Measurements from ENCODE around the gene SDF4.
"Not testable (repeated sequence)": the region's sequence is repeated elsewhere in the genome, so short reads cannot be mapped to it uniquely, and the experiment has no call there.

Gene SDF4

GRCh38 chr1:1197188-1197500 is 34.7 kb downstream of the SDF4 start:
- Histone ChIP-seq H3K27me3 (ENCODE audit: low read length) (no peaks in the 10 kb centered on the region), H4K20me1 (ENCODE audit: low read depth, low read length) (no peaks in the 10 kb centered on the region), H3K4me2 (ENCODE audit: low read depth, low read length, poor library complexity, severe bottlenecking) (no peak overlapping the region), H3K9me2 (replicated peaks; ENCODE audit: insufficient read depth, low read length) (no peaks in the 10 kb centered on the region), H3K4me3 (ENCODE audit: insufficient read depth, low read length, poor library complexity, severe bottlenecking) (no peak overlapping the region), H3K9me3 (ENCODE audit: insufficient read depth, low read length) (no peaks in the 10 kb centered on the region), H3K79me2 (ENCODE audit: insufficient read depth, low read length) (no peaks in the 10 kb centered on the region), H3K36me3 (ENCODE audit: low read length) (no peaks in the 10 kb centered on the region), H3F3A (ENCODE audit: insufficient read depth) (no peaks in the 10 kb centered on the region), H3K27ac (ENCODE audit: low read depth, low read length) (no peak overlapping the region), H3K9ac (ENCODE audit: low read length) (no peak overlapping the region), H2AFZ (ENCODE audit: low read depth, low read length, severe bottlenecking) (no peak overlapping the region)
- TF ChIP-seq EZH2phosphoT487 (conservative IDR thresholded peaks at IDR 0.05; ENCODE audit: low read length) (no peak), CTCF (IDR thresholded peaks at IDR 0.05; ENCODE audit: insufficient read depth, low read length, poor library complexity, severe bottlenecking) (no peak)

GRCh38 chr1:1196431-1197187 is 35.2 kb downstream of the SDF4 start:
- Histone ChIP-seq H3K4me2 (ENCODE audit: low read depth, low read length, poor library complexity, severe bottlenecking) (no peak overlapping the region), H3K27ac (ENCODE audit: low read depth, low read length) (no peak overlapping the region), H3K79me2 (ENCODE audit: insufficient read depth, low read length) (no peaks in the 10 kb centered on the region), H3F3A (ENCODE audit: insufficient read depth) (no peaks in the 10 kb centered on the region), H3K27me3 (ENCODE audit: low read length) (no peaks in the 10 kb centered on the region), H3K36me3 (ENCODE audit: low read length) (no peaks in the 10 kb centered on the region), H3K9me3 (ENCODE audit: insufficient read depth, low read length) (no peaks in the 10 kb centered on the region), H3K9ac (ENCODE audit: low read length) (no peak overlapping the region), H2AFZ (ENCODE audit: low read depth, low read length, severe bottlenecking) (no peak overlapping the region), H3K4me3 (ENCODE audit: insufficient read depth, low read length, poor library complexity, severe bottlenecking) (no peak overlapping the region), H3K9me2 (replicated peaks; ENCODE audit: insufficient read depth, low read length) (no peaks in the 10 kb centered on the region), H4K20me1 (ENCODE audit: low read depth, low read length) (no peaks in the 10 kb centered on the region)
- no peak for TF ChIP-seq EZH2phosphoT487 (conservative IDR thresholded peaks at IDR 0.05; ENCODE audit: low read length)
- no peak for TF ChIP-seq CTCF (IDR thresholded peaks at IDR 0.05; ENCODE audit: insufficient read depth, low read length, poor library complexity, severe bottlenecking)

- not testable (repeated sequence) for H3K9me2 ChIP-seq (replicated peaks; ENCODE audit: insufficient read depth, low read length); H2AFZ ChIP-seq (ENCODE audit: low read depth, low read length, severe bottlenecking); H3K27ac ChIP-seq (ENCODE audit: low read depth, low read length); H3K36me3 ChIP-seq (ENCODE audit: low read length); H3F3A ChIP-seq (ENCODE audit: insufficient read depth); H3K27me3 ChIP-seq (ENCODE audit: low read length); H3K9me3 ChIP-seq (ENCODE audit: insufficient read depth, low read length); H3K4me2 ChIP-seq (ENCODE audit: low read depth, low read length, poor library complexity, severe bottlenecking); H3K79me2 ChIP-seq (ENCODE audit: insufficient read depth, low read length); H4K20me1 ChIP-seq (ENCODE audit: low read depth, low read length); H3K4me3 ChIP-seq (ENCODE audit: insufficient read depth, low read length, poor library complexity, severe bottlenecking); H3K9ac ChIP-seq (ENCODE audit: low read length)
Measured at GRCh38 chr1:1195726-1196125, 36.1 kb downstream of the SDF4 start.

- no peak overlapping the region for H3K4me2 ChIP-seq (ENCODE audit: low read depth, low read length, poor library complexity, severe bottlenecking)
Measured at GRCh38 chr1:1194723-1195122, 37.1 kb downstream of the SDF4 start.

More at GRCh38 chr1:1194723-1195122, 37.1 kb downstream of the SDF4 start:
- Histone ChIP-seq H3K9me2 (replicated peaks; ENCODE audit: insufficient read depth, low read length) (no peaks in the 10 kb centered on the region), H3K27me3 (ENCODE audit: low read length) (no peaks in the 10 kb centered on the region), H3K9me3 (ENCODE audit: insufficient read depth, low read length) (no peaks in the 10 kb centered on the region), H3K4me3 (ENCODE audit: insufficient read depth, low read length, poor library complexity, severe bottlenecking) (no peak overlapping the region), H3K79me2 (ENCODE audit: insufficient read depth, low read length) (no peaks in the 10 kb centered on the region), H3K36me3 (ENCODE audit: low read length) (no peaks in the 10 kb centered on the region), H2AFZ (ENCODE audit: low read depth, low read length, severe bottlenecking) (no peak overlapping the region), H3K9ac (ENCODE audit: low read length) (no peak overlapping the region), H3F3A (ENCODE audit: insufficient read depth) (no peaks in the 10 kb centered on the region), H4K20me1 (ENCODE audit: low read depth, low read length) (no peaks in the 10 kb centered on the region), H3K27ac (ENCODE audit: low read depth, low read length) (no peak overlapping the region)
- TF ChIP-seq EZH2phosphoT487 (conservative IDR thresholded peaks at IDR 0.05; ENCODE audit: low read length) (no peak), CTCF (IDR thresholded peaks at IDR 0.05; ENCODE audit: insufficient read depth, low read length, poor library complexity, severe bottlenecking) (no peak)

Data from SU-DHL-6 (cell line).